MM.1S (cell line): ENCODE results near the gene PWP2.

Experiments
- DNase-seq: peaks from one replicate; pipeline ENCODE4 v3.0.0-alpha.2; 2015
- H2AFZ ChIP-seq: fragments of 300-600 bp; sonication (generic); 2 replicates; pipeline ENCODE4 v1.6.0; 2016; ENCODE audit warnings: antibody characterized with exemption, low read length
- H3F3A ChIP-seq: fragments of 300-600 bp; sonication (generic); 2 replicates; pipeline ENCODE4 v1.6.1; 2016; ENCODE audit warnings: mild to moderate bottlenecking, antibody characterized with exemption, low read length, moderate library complexity, mixed read lengths; ENCODE audit not compliant: insufficient read depth
- H3K27ac ChIP-seq: fragments of 300-600 bp; sonication (generic); 2 replicates; pipeline ENCODE4 v1.5.1; 2016; ENCODE audit warnings: mild to moderate bottlenecking, low read length
- H3K27me3 ChIP-seq: fragments of 300-600 bp; sonication (generic); replicated peaks from 2 replicates; pipeline ENCODE4 v1.6.0; 2016; ENCODE audit warnings: low read length; ENCODE audit not compliant: insufficient read depth
- H3K36me3 ChIP-seq: fragments of 300-600 bp; sonication (generic); replicated peaks from 2 replicates; pipeline ENCODE4 v1.6.1; 2016; ENCODE audit warnings: mild to moderate bottlenecking, low read length, mixed read lengths; ENCODE audit not compliant: insufficient read depth
- H3K4me1 ChIP-seq: fragments of 300-600 bp; sonication (generic); 2 replicates; pipeline ENCODE4 v1.6.1; 2016; ENCODE audit warnings: low read length, mixed read lengths
- H3K4me2 ChIP-seq: fragments of 300-600 bp; sonication (generic); 2 replicates; pipeline ENCODE4 v1.6.0; 2016; ENCODE audit warnings: low read depth, low read length
- H3K4me3 ChIP-seq: fragments of 300-600 bp; sonication (generic); 2 replicates; pipeline ENCODE4 v1.5.1; 2016; ENCODE audit warnings: low read length, mixed read lengths
- H3K79me2 ChIP-seq: fragments of 300-600 bp; sonication (generic); 2 replicates; pipeline ENCODE4 v1.6.1; 2016; ENCODE audit warnings: mixed run types, low read length, mixed read lengths
- H3K9ac ChIP-seq: fragments of 300-600 bp; sonication (generic); 2 replicates; pipeline ENCODE4 v1.6.1; 2016; ENCODE audit warnings: low read length, mixed read lengths
- H3K9me2 ChIP-seq: fragments of 300-600 bp; sonication (generic); replicated peaks from 2 replicates; pipeline ENCODE4 v1.6.1; 2016; ENCODE audit warnings: mild to moderate bottlenecking, low read length, mixed read lengths; ENCODE audit not compliant: insufficient read depth
- H3K9me3 ChIP-seq: fragments of 300-600 bp; sonication (generic); replicated peaks from 2 replicates; pipeline ENCODE4 v1.6.1; 2016; ENCODE audit warnings: mild to moderate bottlenecking, low read length, mixed read lengths; ENCODE audit not compliant: insufficient read depth
- H4K20me1 ChIP-seq: fragments of 300-600 bp; sonication (generic); 2 replicates; pipeline ENCODE4 v1.6.1; 2016; ENCODE audit warnings: mild to moderate bottlenecking, low read length, moderate library complexity, mixed read lengths; ENCODE audit not compliant: insufficient read depth
- EZH2 ChIP-seq: fragments of 300-600 bp; sonication (generic); optimal IDR thresholded peaks from 2 replicates; pipeline ENCODE3; 2017; ENCODE audit warnings: low read depth, mild to moderate bottlenecking, antibody characterized with exemption, low read length, mixed read lengths
- EZH2phosphoT487 ChIP-seq: fragments of 300-600 bp; sonication (generic); IDR thresholded peaks from 2 replicates; pipeline ENCODE4 v1.6.1; 2018; ENCODE audit warnings: antibody characterized with exemption, low read length
- TF ChIP-seq, protein P1 (sequence below): fragments of 300-600 bp; sonication (generic); IDR thresholded peaks from 2 replicates; pipeline ENCODE4 v1.5.1; 2016; ENCODE audit warnings: antibody characterized with exemption, low read length, mixed read lengths

The PWP2 gene

DNA sequence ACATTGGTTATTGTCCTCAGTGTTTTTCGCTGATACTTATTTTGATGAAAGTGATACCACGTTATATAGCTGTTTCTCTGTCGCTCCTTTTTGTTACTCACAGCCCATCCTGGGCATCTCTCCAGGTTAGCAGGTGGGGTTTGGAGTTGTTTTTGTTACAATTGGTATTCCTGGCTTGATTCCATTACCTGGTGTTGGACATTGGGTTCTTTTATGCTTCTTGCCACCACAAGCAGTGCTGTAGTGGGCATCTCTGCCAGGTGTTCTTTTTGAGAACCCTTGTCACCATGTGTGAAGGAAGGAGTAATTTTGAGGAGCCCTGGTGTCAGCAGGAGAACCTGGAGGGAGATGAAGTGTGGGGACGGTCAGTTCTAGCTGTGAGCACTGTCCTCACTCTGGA, 47.5 kb upstream of the PWP2 start:
- DNase-seq = no peak
- Histone ChIP-seq H3K27ac (no peak overlapping the region), H3K4me3 (no peak overlapping the region), H3K27me3 (no peaks in the 10 kb centered on the region), H2AFZ (no peak overlapping the region), H3K79me2 (peaks cover 37% of the 10 kb centered on the region), H3K4me1 (no peaks in the 10 kb centered on the region), H3K9ac (no peak overlapping the region), H3F3A (no peaks in the 10 kb centered on the region), H3K9me2 (no peaks in the 10 kb centered on the region), H4K20me1 (no peaks in the 10 kb centered on the region), H3K4me2 (no peak overlapping the region), H3K9me3 (no peaks in the 10 kb centered on the region), H3K36me3 (no peaks in the 10 kb centered on the region; the same call in 1 of the 2 replicates)
- TF ChIP-seq EZH2 = no peak
- no peak for TF ChIP-seq EZH2phosphoT487
- TF ChIP-seq, protein P1, sequence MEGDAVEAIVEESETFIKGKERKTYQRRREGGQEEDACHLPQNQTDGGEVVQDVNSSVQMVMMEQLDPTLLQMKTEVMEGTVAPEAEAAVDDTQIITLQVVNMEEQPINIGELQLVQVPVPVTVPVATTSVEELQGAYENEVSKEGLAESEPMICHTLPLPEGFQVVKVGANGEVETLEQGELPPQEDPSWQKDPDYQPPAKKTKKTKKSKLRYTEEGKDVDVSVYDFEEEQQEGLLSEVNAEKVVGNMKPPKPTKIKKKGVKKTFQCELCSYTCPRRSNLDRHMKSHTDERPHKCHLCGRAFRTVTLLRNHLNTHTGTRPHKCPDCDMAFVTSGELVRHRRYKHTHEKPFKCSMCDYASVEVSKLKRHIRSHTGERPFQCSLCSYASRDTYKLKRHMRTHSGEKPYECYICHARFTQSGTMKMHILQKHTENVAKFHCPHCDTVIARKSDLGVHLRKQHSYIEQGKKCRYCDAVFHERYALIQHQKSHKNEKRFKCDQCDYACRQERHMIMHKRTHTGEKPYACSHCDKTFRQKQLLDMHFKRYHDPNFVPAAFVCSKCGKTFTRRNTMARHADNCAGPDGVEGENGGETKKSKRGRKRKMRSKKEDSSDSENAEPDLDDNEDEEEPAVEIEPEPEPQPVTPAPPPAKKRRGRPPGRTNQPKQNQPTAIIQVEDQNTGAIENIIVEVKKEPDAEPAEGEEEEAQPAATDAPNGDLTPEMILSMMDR = no peak

DNA sequence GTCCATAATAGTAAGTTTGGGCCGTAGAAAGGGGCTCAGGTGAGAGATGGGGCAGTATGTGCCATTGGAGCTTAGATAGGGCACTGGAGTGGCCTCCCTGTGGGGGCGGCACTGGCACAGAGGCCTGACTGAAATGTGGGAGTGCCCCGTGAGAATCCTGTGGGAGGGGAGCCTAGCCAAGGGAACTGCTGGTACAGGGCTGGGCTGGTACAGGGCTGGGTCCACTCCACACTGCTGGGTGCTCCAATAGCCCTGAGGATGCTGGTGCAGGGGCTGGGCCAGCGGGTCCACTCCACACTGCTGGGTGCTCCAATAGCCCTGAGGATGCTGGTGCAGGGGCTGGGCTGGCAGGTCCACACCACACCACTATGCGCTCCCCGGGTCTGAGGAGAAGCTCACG, 44.8 kb upstream of the PWP2 start:
- H3K4me3 ChIP-seq = no peak overlapping the region
- no peaks in the 10 kb centered on the region for H3K9me3 ChIP-seq
- H3K79me2 ChIP-seq = peaks cover 45% of the 10 kb centered on the region
- no peak overlapping the region for H3K27ac ChIP-seq
- no peaks in the 10 kb centered on the region for H3K4me1 ChIP-seq
- no peaks in the 10 kb centered on the region for H3K27me3 ChIP-seq
- no peak overlapping the region for H2AFZ ChIP-seq
- no peaks in the 10 kb centered on the region for H3K9me2 ChIP-seq
- no peak overlapping the region for H3K9ac ChIP-seq
- TF ChIP-seq EZH2phosphoT487 (no peak), EZH2 (no peak)
- TF ChIP-seq, protein P1 = no peak
- H4K20me1 ChIP-seq = no peaks in the 10 kb centered on the region
- DNase-seq = no peak
- peaks cover 3% of the 10 kb centered on the region; the same call in 1 of the 2 replicates for H3K36me3 ChIP-seq
- no peak overlapping the region for H3K4me2 ChIP-seq
- H3F3A ChIP-seq = no peaks in the 10 kb centered on the region

DNA sequence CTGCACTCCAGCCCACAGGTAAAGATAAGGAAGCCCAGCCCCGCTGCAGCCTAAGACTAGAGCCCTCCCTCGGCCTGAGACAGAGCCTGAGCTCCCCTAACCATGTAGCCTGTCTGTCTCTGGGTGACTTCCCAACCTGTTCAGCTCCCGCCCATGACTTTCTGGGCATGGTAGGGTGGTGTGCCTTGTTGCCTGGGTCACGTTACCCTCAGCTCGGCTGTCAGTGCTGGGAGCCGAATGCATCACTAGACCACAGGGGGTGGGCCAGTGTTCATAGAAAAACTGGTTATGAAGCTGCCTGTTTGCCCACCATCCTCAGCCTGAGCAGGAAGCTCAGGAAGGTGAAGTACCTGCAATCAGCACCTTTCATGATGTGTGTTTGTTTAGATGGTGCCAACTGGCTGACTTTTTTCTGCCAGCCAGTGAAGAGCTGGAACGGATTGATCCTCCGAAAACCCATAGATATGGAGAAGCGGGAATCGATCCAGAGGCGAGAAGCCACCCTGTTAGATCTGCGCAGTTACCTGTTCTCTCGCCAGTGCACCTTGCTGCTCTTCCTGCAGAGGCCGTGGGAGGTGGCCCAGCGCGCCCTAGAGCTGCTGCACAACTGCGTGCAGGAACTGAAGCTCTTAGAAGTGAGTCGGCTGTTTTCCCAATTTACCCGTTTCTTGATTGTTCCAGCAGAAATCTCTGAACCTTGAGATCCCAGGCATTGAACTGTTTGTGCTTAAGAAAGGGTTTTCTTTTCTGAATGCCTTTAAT, 43.9 kb upstream of the PWP2 start:
- Histone ChIP-seq H4K20me1 (no peaks in the 10 kb centered on the region), H3K4me3 (no peak overlapping the region), H3K36me3 (peaks cover 3% of the 10 kb centered on the region; the same call in 1 of the 2 replicates), H2AFZ (no peak overlapping the region), H3K9me3 (no peaks in the 10 kb centered on the region), H3K27me3 (no peaks in the 10 kb centered on the region), H3K79me2 (peaks cover 46% of the 10 kb centered on the region), H3K4me2 (no peak overlapping the region), H3K27ac (no peak overlapping the region), H3K9ac (no peak overlapping the region), H3F3A (no peaks in the 10 kb centered on the region), H3K4me1 (no peaks in the 10 kb centered on the region), H3K9me2 (no peaks in the 10 kb centered on the region)
- TF ChIP-seq EZH2phosphoT487 = no peak
- TF ChIP-seq, protein P1 = no peak
- TF ChIP-seq EZH2 = no peak
- DNase-seq = no peak
